RPMI8226 (cell line): ENCODE measurements around the gene ADAMTS20.
A peak's percentile ranks its signal among the peaks of the same experiment; 100 is the strongest.
"Not testable (repeated sequence)": the region's sequence is repeated elsewhere in the genome, so short reads cannot be mapped to it uniquely, and the experiment has no call there.

ENCODE experiments used
- DNase-seq: peaks from one replicate; pipeline ENCODE4 v3.0.0-alpha.2; 2015

ADAMTS20 gene, protein sequence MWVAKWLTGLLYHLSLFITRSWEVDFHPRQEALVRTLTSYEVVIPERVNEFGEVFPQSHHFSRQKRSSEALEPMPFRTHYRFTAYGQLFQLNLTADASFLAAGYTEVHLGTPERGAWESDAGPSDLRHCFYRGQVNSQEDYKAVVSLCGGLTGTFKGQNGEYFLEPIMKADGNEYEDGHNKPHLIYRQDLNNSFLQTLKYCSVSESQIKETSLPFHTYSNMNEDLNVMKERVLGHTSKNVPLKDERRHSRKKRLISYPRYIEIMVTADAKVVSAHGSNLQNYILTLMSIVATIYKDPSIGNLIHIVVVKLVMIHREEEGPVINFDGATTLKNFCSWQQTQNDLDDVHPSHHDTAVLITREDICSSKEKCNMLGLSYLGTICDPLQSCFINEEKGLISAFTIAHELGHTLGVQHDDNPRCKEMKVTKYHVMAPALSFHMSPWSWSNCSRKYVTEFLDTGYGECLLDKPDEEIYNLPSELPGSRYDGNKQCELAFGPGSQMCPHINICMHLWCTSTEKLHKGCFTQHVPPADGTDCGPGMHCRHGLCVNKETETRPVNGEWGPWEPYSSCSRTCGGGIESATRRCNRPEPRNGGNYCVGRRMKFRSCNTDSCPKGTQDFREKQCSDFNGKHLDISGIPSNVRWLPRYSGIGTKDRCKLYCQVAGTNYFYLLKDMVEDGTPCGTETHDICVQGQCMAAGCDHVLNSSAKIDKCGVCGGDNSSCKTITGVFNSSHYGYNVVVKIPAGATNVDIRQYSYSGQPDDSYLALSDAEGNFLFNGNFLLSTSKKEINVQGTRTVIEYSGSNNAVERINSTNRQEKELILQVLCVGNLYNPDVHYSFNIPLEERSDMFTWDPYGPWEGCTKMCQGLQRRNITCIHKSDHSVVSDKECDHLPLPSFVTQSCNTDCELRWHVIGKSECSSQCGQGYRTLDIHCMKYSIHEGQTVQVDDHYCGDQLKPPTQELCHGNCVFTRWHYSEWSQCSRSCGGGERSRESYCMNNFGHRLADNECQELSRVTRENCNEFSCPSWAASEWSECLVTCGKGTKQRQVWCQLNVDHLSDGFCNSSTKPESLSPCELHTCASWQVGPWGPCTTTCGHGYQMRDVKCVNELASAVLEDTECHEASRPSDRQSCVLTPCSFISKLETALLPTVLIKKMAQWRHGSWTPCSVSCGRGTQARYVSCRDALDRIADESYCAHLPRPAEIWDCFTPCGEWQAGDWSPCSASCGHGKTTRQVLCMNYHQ (N-terminal part only)

GRCh38 chr12:43551971-43552559, at the start of gene ADAMTS20:
ADAMTS20 (minus strand) TSS chr12:43552203; CDS start chr12:43551921, 282 bp downstream.
- peak; percentile 6 for DNase-seq

GRCh38 chr12:43599708-43600107, 47.7 kb upstream of the ADAMTS20 start:
- DNase-seq: no peak

- DNase-seq: no peak
These were observed 47.1 kb upstream of the ADAMTS20 start for GRCh38 chr12:43599066-43599465.

DNA sequence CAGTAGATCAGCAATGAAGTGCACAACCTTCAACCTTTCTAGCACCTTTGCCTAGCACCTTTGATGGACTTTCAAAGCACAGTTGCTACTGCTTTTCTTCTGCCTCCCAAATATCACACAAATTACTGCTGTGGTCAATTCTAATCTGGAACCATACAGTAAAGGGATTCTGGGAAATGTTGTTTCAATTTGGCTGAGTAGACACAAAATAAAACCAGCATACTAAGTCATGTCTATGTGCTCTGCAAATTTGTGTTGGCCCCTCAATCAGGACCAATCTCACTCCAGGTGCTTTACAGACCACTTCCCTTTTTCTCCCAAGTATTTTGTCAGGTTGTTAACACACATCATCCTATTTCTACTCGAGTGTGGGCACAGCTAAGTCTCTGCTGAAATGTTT, 38.3 kb upstream of the ADAMTS20 start:
- no peak for DNase-seq

GRCh38 chr12:43586646-43587245, 34.7 kb upstream of the ADAMTS20 start:
- no peak for DNase-seq

DNA sequence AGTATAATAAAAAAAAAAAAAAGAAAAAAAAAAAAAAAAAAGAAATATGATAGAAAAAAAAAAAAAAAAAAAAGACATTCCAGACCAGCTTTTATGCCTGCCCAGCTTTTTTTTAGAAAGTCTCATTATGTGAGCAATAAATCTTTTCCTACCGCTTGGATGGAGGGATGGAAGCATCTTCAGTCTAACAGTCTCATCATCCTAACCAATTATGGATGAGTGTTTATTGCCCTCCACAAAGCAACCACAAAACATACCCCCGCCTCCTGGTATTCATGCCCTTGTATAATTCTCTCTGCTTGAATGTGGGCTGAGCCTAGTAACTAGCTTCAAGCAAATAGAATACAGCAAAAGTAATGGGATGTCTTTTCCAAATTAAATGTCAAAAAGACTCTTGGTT, 33.7 kb upstream of the ADAMTS20 start:
- DNase-seq: no peak

DNA sequence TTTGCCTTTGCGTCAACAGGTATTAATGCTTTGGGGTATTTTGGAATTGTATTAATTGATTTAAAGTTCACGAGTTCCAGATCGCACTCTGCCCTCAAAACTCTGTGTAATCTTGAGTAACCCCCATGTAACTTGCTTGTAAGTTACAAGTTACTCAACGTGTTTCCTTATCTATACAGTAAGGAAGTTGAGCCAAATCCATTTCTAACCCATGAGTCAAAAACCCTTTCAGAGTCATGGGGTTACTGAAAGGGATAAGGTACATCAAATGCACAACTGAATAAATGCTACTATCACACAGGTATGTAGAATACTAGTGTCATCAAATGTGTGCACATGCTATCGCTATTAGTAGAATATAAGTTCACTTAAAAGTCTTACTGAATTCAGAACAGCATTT, 28.6 kb upstream of the ADAMTS20 start:
- DNase-seq: no peak

GRCh38 chr12:43579206-43579605, 27.2 kb upstream of the ADAMTS20 start:
- no peak for DNase-seq

GRCh38 chr12:43578782-43579181, 26.8 kb upstream of the ADAMTS20 start:
- no peak for DNase-seq

- no peak for DNase-seq
These were observed 25.4 kb upstream of the ADAMTS20 start for GRCh38 chr12:43577381-43577780.

DNA sequence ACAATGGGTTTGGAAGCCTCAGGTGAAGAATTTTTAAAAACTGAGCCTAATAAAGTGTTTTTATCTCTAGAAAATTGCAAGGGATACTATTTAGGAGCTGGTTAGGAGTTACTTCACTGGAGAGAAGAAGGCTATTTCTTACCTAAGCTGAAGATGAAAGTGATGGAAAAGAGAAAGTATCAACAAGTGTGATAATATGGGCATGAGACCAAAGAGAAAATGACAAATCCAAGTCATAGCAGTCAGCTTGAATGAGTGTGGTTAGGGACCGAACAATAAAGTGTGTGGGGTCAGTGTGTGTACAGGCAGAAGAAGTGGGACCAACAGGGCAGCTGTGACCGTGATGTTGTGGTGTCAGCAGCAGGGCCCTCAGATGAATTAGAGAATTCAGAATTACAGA, 24.2 kb upstream of the ADAMTS20 start:
- DNase-seq: no peak

GRCh38 chr12:43571885-43572284, 19.9 kb upstream of the ADAMTS20 start:
- no peak for DNase-seq

- no peak for DNase-seq
These were observed 4.1 kb upstream of the ADAMTS20 start for GRCh38 chr12:43556057-43556456.

DNA sequence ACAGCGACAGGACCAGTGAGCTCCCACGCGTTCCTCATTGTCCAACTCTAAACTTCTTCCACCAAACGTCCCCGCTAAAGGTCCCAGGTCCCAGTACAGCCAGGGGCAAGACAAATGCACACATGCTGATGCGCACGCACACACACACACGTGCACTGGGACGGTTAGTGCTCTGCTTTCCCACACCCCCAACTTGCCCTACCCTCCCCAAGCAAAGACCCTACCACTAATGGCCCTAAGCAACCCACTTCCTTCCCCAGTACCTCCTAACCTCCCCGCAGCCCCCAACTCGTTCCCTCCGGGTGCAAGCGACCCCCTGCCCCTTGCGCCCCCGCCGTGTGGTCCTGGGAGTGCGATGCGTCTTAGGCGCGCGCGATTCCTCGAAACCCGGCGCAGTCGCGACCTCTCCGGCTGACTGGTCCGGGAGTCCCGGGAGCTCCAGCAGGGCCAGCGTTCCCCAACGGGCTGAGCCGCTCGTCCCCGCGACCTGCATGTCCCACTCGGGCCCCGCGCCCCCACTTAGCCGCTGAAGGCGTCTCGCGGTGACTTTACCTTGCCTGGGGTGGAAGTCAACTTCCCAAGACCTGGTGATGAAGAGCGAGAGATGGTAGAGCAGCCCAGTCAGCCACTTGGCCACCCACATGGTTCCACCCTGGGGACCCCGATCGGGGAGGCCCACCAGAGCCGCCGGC, 578 bp downstream of the ADAMTS20 start:
- no peak for DNase-seq

DNA sequence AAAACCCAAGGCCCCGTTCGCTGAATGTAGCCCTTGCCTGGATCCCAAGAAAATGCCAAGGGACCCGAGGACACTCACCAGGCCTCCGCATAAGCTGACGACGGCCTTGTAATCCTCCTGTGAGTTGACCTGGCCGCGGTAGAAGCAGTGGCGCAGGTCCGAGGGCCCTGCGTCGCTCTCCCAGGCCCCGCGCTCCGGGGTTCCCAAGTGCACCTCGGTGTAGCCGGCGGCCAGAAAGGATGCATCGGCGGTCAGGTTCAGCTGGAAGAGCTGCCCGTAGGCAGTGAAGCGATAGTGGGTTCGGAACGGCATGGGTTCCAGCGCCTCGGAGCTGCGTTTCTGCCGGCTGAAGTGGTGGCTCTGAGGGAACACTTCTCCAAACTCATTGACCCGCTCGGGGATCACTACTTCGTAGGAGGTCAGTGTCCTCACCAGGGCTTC, 1.2 kb downstream of the ADAMTS20 start:
- no peak for DNase-seq

DNA sequence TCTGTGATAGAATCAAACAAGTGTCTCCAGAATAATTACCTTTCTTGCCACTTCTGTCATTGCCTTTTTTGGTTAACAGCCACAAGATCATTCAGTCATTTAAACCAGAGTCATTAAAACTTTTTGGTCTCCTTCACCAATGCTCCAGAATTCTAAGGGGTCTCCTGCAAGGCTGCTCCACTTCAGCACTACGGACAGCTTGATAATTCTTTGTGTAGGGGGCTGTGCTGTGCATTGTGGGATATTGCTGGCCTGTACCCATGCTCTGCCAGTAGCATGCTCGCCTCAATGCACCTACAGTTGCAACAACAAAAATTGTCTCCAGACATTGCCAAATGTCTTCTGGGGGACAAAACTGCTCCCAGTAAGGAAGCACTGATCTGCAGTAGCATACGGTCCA, 7.3 kb downstream of the ADAMTS20 start:
- no peak for DNase-seq

DNA sequence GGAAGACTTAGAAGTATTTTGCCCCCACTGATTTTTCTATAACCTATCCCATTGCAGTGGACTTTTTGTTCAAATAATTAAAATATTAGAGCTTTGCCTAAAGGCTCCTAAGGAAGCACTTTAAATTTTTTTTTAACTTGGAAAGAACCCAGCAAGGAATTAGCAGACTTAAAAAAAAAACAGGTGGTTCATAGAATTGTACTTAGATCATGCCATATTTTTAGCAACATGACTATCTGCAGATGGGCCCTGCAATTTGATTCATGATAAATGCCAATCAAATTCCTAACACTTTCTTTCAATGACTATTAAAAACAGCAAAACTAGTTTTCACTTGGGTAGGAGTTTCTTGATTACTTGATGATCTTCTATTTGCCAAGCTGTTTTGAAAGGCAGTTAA, 11.5 kb downstream of the ADAMTS20 start:
- no peak for DNase-seq

GRCh38 chr12:43537675-43538074, 14.3 kb downstream of the ADAMTS20 start:
- DNase-seq: not testable (repeated sequence)

- DNase-seq: no peak
These were observed 36.0 kb downstream of the ADAMTS20 start for GRCh38 chr12:43516045-43516444.

DNA sequence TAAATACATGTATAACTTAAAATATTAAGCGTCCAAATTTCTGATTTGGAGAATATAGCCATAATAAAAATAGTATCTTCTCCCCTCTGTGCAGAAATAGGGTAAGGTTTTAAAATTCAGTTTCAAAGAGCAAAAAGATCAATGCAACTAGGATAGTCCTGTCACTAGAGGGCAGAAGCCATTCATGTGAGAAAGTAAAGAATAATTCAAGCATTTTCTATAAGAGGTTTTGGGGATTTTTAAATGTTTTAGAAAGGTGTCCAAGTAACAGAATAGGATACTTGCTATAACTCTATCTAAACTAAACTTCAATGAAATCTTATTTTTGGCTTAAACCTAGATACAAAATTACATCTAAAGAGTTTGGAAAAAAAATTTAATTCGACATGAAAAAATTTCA, 50.3 kb downstream of the ADAMTS20 start:
- no peak for DNase-seq

GRCh38 chr12:43493261-43493797, 58.7 kb downstream of the ADAMTS20 start:
- no peak for DNase-seq
